GM23338 (cell line): ENCODE data around the gene AGTRAP. TPM values are rescaled to one million over a fixed set of nuclear protein-coding genes. Genes with fewer than 3 reads are reported as not detected.

Experiments used
- ATAC-seq: fragments of 200-7000 bp; cut with Tn5 transposase; 3 replicates; pipeline ENCODE4 v1.9.1; 2020
- DNase-seq: peaks from one replicate; pipeline ENCODE4 v3.0.0-alpha.2; 2015; ENCODE audit warnings: low spot score
- H2AFZ ChIP-seq: fragments of 200-600 bp; sonication (generic); 2 replicates; pipeline ENCODE4 v1.8.0; 2016; ENCODE audit warnings: antibody characterized with exemption, mild to moderate bottlenecking, moderate library complexity
- H3F3A ChIP-seq: fragments of 200-600 bp; sonication (generic); replicated peaks from 2 replicates; pipeline ENCODE4 v1.8.0; 2017; ENCODE audit warnings: antibody characterized with exemption, mixed run types, low read depth
- H3K27ac ChIP-seq: fragments of 200-600 bp; sonication (generic); 2 replicates; pipeline ENCODE4 v1.6.1; 2016; ENCODE audit warnings: low read depth
- H3K27me3 ChIP-seq: fragments of 200-600 bp; sonication (generic); 2 replicates; pipeline ENCODE4 v1.8.0; 2016; ENCODE audit warnings: mild to moderate bottlenecking, mixed run types, moderate library complexity; ENCODE audit not compliant: insufficient read depth
- H3K36me3 ChIP-seq: fragments of 200-600 bp; sonication (generic); 2 replicates; pipeline ENCODE4 v1.8.0; 2016; ENCODE audit warnings: mild to moderate bottlenecking; ENCODE audit not compliant: insufficient read depth
- H3K4me1 ChIP-seq: fragments of 200-600 bp; sonication (generic); 2 replicates; pipeline ENCODE4 v1.8.0; 2016; ENCODE audit warnings: mild to moderate bottlenecking, moderate library complexity; ENCODE audit not compliant: insufficient read depth
- H3K4me2 ChIP-seq: fragments of 200-600 bp; sonication (generic); 2 replicates; pipeline ENCODE4 v1.7.1; 2017; ENCODE audit warnings: mixed run types
- H3K4me3 ChIP-seq: fragments of 200-600 bp; sonication (generic); 2 replicates; pipeline ENCODE4 v1.6.1; 2016; ENCODE audit warnings: mixed run types
- H3K79me2 ChIP-seq: fragments of 200-600 bp; sonication (generic); replicated peaks from 2 replicates; pipeline ENCODE4 v1.8.0; 2017; ENCODE audit warnings: mild to moderate bottlenecking; ENCODE audit not compliant: insufficient read depth
- H3K9me2 ChIP-seq: fragments of 200-600 bp; sonication (generic); 2 replicates; pipeline ENCODE4 v1.8.0; 2017; ENCODE audit not compliant: insufficient read depth
- H4K20me1 ChIP-seq: fragments of 200-600 bp; sonication (generic); replicated peaks from 2 replicates; pipeline ENCODE4 v1.8.0; 2017; ENCODE audit warnings: mild to moderate bottlenecking; ENCODE audit not compliant: insufficient read depth
- H3K27ac Mint-ChIP-seq: 2 replicates; pipeline ENCODE4 v1.8.0; 2020; ENCODE audit warnings: inconsistent platforms, mild to moderate bottlenecking, moderate library complexity, mixed read lengths
- H3K27me3 Mint-ChIP-seq: 3 replicates; pipeline ENCODE4 v1.8.0; 2022; ENCODE audit warnings: low read depth, mild to moderate bottlenecking, moderate library complexity, mixed read lengths, inconsistent platforms; ENCODE audit not compliant: insufficient read depth, poor library complexity
- H3K36me3 Mint-ChIP-seq: 3 replicates; pipeline ENCODE4 v1.8.0; 2021; ENCODE audit warnings: low read depth, mild to moderate bottlenecking, inconsistent platforms, moderate library complexity, mixed read lengths
- H3K4me1 Mint-ChIP-seq: 3 replicates; pipeline ENCODE4 v1.8.0; 2020; ENCODE audit warnings: mild to moderate bottlenecking, inconsistent platforms, mixed read lengths
- H3K4me3 Mint-ChIP-seq: 3 replicates; pipeline ENCODE4 v1.8.0; 2021; ENCODE audit warnings: moderate library complexity, mild to moderate bottlenecking, inconsistent platforms, mixed read lengths
- H3K9me3 Mint-ChIP-seq: 3 replicates; pipeline ENCODE4 v1.8.0; 2020; ENCODE audit warnings: moderate library complexity, mild to moderate bottlenecking, inconsistent platforms, mixed read lengths
- CTCF ChIP-seq, 2 experiments: fragments of 200-600 bp in 1 of 2; sonication (generic) in 1 of 2; conservative IDR thresholded peaks; 2 replicates each; pipeline versions ENCODE4 v1.5.1 to v1.6.1; 2016 to 2017; ENCODE audit warnings: antibody characterized with exemption in 2 of 2, low read depth in 2 of 2, mild to moderate bottlenecking in 2 of 2, moderate library complexity in 1 of 2
- POLR2AphosphoS5 ChIP-seq: IDR thresholded peaks from 2 replicates; pipeline ENCODE4 v1.6.1; 2016; ENCODE audit warnings: antibody characterized with exemption, low read depth
- REST ChIP-seq: IDR thresholded peaks from one replicate; pipeline ENCODE4 v1.6.1; 2018; ENCODE audit warnings: antibody characterized with exemption; ENCODE audit not compliant: unreplicated experiment
- polyA plus RNA-seq: library from polyadenylated mRNA; unstranded; fragments of >200 nt; fragmentation: Nextera tagmentation; extraction: Ambion mirVana; gene quantifications from 2 replicates; pipeline ENCODE4 v1.2.1, GENCODE V29; 2016
- total RNA-seq: library from RNA; depleted of rRNA; stranded (reverse); fragments of >200 nt; shearing (Covaris generic); gene quantifications from 2 replicates; pipeline ENCODE4 v1.2.3, GENCODE V29; 2014

The AGTRAP gene
- total and polyA plus RNA-seq, 2 experiments from 2014 or later: 79.4 to 102 TPM

GRCh38 chr1:11711490-11711889 lies 24.4 kb upstream of the AGTRAP start:
- H3K4me2 ChIP-seq: no peak overlapping the region

More at GRCh38 chr1:11711490-11711889, 24.4 kb upstream of the AGTRAP start:
- H3K27me3 ChIP-seq: no peaks in the 10 kb centered on the region
- ATAC-seq (no peak), DNase-seq (no peak)
- peaks cover 24% of the 10 kb centered on the region; the same call in 2 of the 3 replicates for H3K4me1 Mint-ChIP-seq
- peaks cover 5% of the 10 kb centered on the region for H3K27me3 Mint-ChIP-seq
- no peak overlapping the region for H3K4me3 Mint-ChIP-seq
- no peaks in the 10 kb centered on the region for H3K9me2 ChIP-seq
- H3K9me3 Mint-ChIP-seq: no peaks in the 10 kb centered on the region
- H3K36me3 ChIP-seq: no peaks in the 10 kb centered on the region
- no peaks in the 10 kb centered on the region for H3K79me2 ChIP-seq
- H3K4me3 ChIP-seq: no peak overlapping the region
- H3F3A ChIP-seq: peaks cover 10% of the 10 kb centered on the region; the same call in 1 of the 2 replicates
- H4K20me1 ChIP-seq: no peaks in the 10 kb centered on the region; the same call in 1 of the 2 replicates
- H3K4me1 ChIP-seq: peaks cover 12% of the 10 kb centered on the region
- H3K36me3 Mint-ChIP-seq: peaks cover 33% of the 10 kb centered on the region
- H3K27ac ChIP-seq: no peak overlapping the region
- no peak overlapping the region for H2AFZ ChIP-seq
- TF ChIP-seq CTCF (conservative IDR thresholded peaks at IDR 0.05; ENCODE audit: low read depth in 2 of 2) (no peak), REST (no peak), POLR2AphosphoS5 (no peak)
- no peak overlapping the region for H3K27ac Mint-ChIP-seq
